Smooth muscle cell (in vitro differentiated cells): ENCODE results near the gene MYO1D. TPM values are rescaled to one million over a fixed set of nuclear protein-coding genes. Genes with fewer than 3 reads are reported as not detected.

Source experiments
- DNase-seq: peaks from one replicate; lab custom pipeline; 2025; ENCODE audit not compliant: unreplicated experiment; lab: John Stamatoyannopoulos, UW
- H2AFZ ChIP-seq: fragments of 200-600 bp; sonication (generic); 2 replicates; pipeline ENCODE4 v1.6.0; 2016; ENCODE audit warnings: antibody characterized with exemption, low read depth, mild to moderate bottlenecking
- H3F3A ChIP-seq: fragments of 200-600 bp; sonication (generic); 2 replicates; pipeline ENCODE4 v1.6.0; 2017; ENCODE audit warnings: antibody characterized with exemption, low read depth
- H3K27ac ChIP-seq: fragments of 200-600 bp; sonication (generic); 2 replicates; pipeline ENCODE4 v1.5.1; 2016; ENCODE audit warnings: low read depth, mild to moderate bottlenecking
- H3K27me3 ChIP-seq: fragments of 200-600 bp; sonication (generic); 2 replicates; pipeline ENCODE4 v1.6.1; 2016; ENCODE audit warnings: low read depth, mild to moderate bottlenecking
- H3K36me3 ChIP-seq: fragments of 200-600 bp; sonication (generic); 2 replicates; pipeline ENCODE4 v1.5.1; 2016; ENCODE audit warnings: low read depth
- H3K4me1 ChIP-seq: fragments of 200-600 bp; sonication (generic); 2 replicates; pipeline ENCODE4 v1.5.1; 2016; ENCODE audit warnings: low read depth
- H3K4me2 ChIP-seq: fragments of 200-600 bp; sonication (generic); 2 replicates; pipeline ENCODE4 v1.6.0; 2016; ENCODE audit warnings: mild to moderate bottlenecking
- H3K4me3 ChIP-seq: fragments of 200-600 bp; sonication (generic); 2 replicates; pipeline ENCODE4 v1.5.1; 2016; ENCODE audit warnings: mild to moderate bottlenecking
- H3K79me2 ChIP-seq: fragments of 200-600 bp; sonication (generic); 2 replicates; pipeline ENCODE4 v1.6.0; 2016; ENCODE audit warnings: low read depth, mild to moderate bottlenecking
- H3K9ac ChIP-seq: fragments of 200-600 bp; sonication (generic); 2 replicates; pipeline ENCODE4 v1.6.0; 2016; ENCODE audit warnings: low read depth
- H3K9me3 ChIP-seq: fragments of 200-600 bp; sonication (generic); replicated peaks from 2 replicates; pipeline ENCODE4 v1.5.1; 2016; ENCODE audit warnings: low read depth
- H4K20me1 ChIP-seq: fragments of 200-600 bp; sonication (generic); 2 replicates; pipeline ENCODE4 v1.6.0; 2016; ENCODE audit warnings: low read depth
- CTCF ChIP-seq: fragments of 200-600 bp; sonication (generic); IDR thresholded peaks from 2 replicates; pipeline ENCODE4 v1.5.1; 2017; ENCODE audit warnings: borderline replicate concordance, mild to moderate bottlenecking, antibody characterized with exemption; ENCODE audit not compliant: insufficient read depth, poor library complexity, severe bottlenecking
- WGBS: methylation state at CpG from one replicate; pipeline ENCODE4 v1.1.7; 2016; ENCODE audit warnings: low lambda C conversion rate; 5-methylcytosine and 5-hydroxymethylcytosine counted together
- polyA plus RNA-seq: library from polyadenylated mRNA; unstranded; fragments of >200 nt; fragmentation: Nextera tagmentation; extraction: Ambion mirVana; gene quantifications from 2 replicates; pipeline ENCODE4 v1.2.1, GENCODE V29; 2016
- total RNA-seq: library from RNA; depleted of rRNA; stranded (reverse); fragments of >200 nt; gene quantifications from 2 replicates; pipeline ENCODE4 v1.2.3, GENCODE V29; 2014

Gene MYO1D
- total and polyA plus RNA-seq, 2 experiments from 2014 or later, result 13.9 to 35.7 TPM

GRCh38 chr17:32847977-32848376 is 28.9 kb downstream of the MYO1D start:
- Histone ChIP-seq H3K27me3 (no peaks in the 10 kb centered on the region), H3K9me3 (no peaks in the 10 kb centered on the region), H3K4me1 (no peaks in the 10 kb centered on the region), H3F3A (no peaks in the 10 kb centered on the region), H4K20me1 (peaks cover 33% of the 10 kb centered on the region), H2AFZ (no peak overlapping the region), H3K27ac (no peak overlapping the region), H3K36me3 (no peaks in the 10 kb centered on the region), H3K4me2 (no peak overlapping the region), H3K4me3 (no peak overlapping the region), H3K79me2 (peaks cover 6% of the 10 kb centered on the region), H3K9ac (no peak overlapping the region)
- TF ChIP-seq CTCF, result no peak
- no peak for DNase-seq
- 85% methylated on average over 2 of the region's 2 CpGs for WGBS

- Histone ChIP-seq H3K27me3 (no peaks in the 10 kb centered on the region), H2AFZ (no peak overlapping the region), H3K27ac (no peak overlapping the region), H3F3A (no peaks in the 10 kb centered on the region), H3K9me3 (no peaks in the 10 kb centered on the region), H3K79me2 (peaks cover 12% of the 10 kb centered on the region), H4K20me1 (peaks cover 28% of the 10 kb centered on the region), H3K4me2 (no peak overlapping the region), H3K4me1 (no peaks in the 10 kb centered on the region), H3K4me3 (no peak overlapping the region), H3K9ac (no peak overlapping the region), H3K36me3 (no peaks in the 10 kb centered on the region)
- TF ChIP-seq CTCF, result no peak
- WGBS, result 92% methylated on average over 1 of the region's 1 CpG
- DNase-seq, result no peak
Measured at GRCh38 chr17:32846143-32846542, 30.8 kb downstream of the MYO1D start.

GRCh38 chr17:32840241-32840640 is 36.7 kb downstream of the MYO1D start:
- DNase-seq, result no peak
- Histone ChIP-seq H4K20me1 (peaks cover 16% of the 10 kb centered on the region), H3K4me2 (no peak overlapping the region), H3K9me3 (no peaks in the 10 kb centered on the region), H3F3A (no peaks in the 10 kb centered on the region), H3K27me3 (no peaks in the 10 kb centered on the region), H3K4me1 (no peaks in the 10 kb centered on the region), H3K4me3 (no peak overlapping the region), H3K27ac (no peak overlapping the region), H3K9ac (no peak overlapping the region), H3K36me3 (no peaks in the 10 kb centered on the region), H2AFZ (no peak overlapping the region), H3K79me2 (peaks cover 6% of the 10 kb centered on the region)
- TF ChIP-seq CTCF, result no peak
- 56% methylated on average over 4 of the region's 4 CpGs for WGBS

- TF ChIP-seq CTCF, result no peak
- Histone ChIP-seq H3F3A (no peaks in the 10 kb centered on the region), H3K79me2 (peaks cover under 1% of the 10 kb centered on the region), H3K27me3 (no peaks in the 10 kb centered on the region), H4K20me1 (peaks cover 15% of the 10 kb centered on the region), H2AFZ (no peak overlapping the region), H3K9me3 (no peaks in the 10 kb centered on the region), H3K4me1 (no peaks in the 10 kb centered on the region), H3K4me2 (no peak overlapping the region), H3K9ac (no peak overlapping the region), H3K36me3 (no peaks in the 10 kb centered on the region), H3K4me3 (no peak overlapping the region), H3K27ac (no peak overlapping the region)
- WGBS, result 100% methylated on average over 2 of the region's 2 CpGs
- no peak for DNase-seq
Measured at GRCh38 chr17:32836527-32836926, 40.4 kb downstream of the MYO1D start.
